Measurements from ENCODE around the gene CYB5A. TPM values are rescaled to one million over a fixed set of nuclear protein-coding genes. Genes with fewer than 3 reads are reported as not detected.
"Not testable (repeated sequence)": the region's sequence is repeated elsewhere in the genome, so short reads cannot be mapped to it uniquely, and the experiment has no call there.

Gene CYB5A
- total RNA-seq, 4 donors from 2014 or later: 171 to 732 (median 331) TPM

GRCh38 chr18:74303936-74304335, 12.2 kb upstream of the CYB5A start:
- Histone ChIP-seq H3K27me3 (no peaks in the 10 kb centered on the region), H3K4me1 (no peaks in the 10 kb centered on the region), H3K9me3 (no peaks in the 10 kb centered on the region), H3K4me3 (no peak overlapping the region), H3K27ac (no peak overlapping the region), H3K36me3 (no peaks in the 10 kb centered on the region)
- no peak for DNase-seq
- TF ChIP-seq POLR2A (IDR thresholded peaks at IDR 0.05) (no peak), CTCF (IDR thresholded peaks at IDR 0.05) (no peak)

- Histone ChIP-seq H3K4me1 (no peaks in the 10 kb centered on the region), H3K36me3 (no peaks in the 10 kb centered on the region), H3K4me3 (no peak overlapping the region), H3K27me3 (no peaks in the 10 kb centered on the region), H3K9me3 (no peaks in the 10 kb centered on the region), H3K27ac (no peak overlapping the region)
- TF ChIP-seq CTCF (IDR thresholded peaks at IDR 0.05) (no peak), POLR2A (IDR thresholded peaks at IDR 0.05) (no peak)
- no peak for DNase-seq
These were observed 11.5 kb upstream of the CYB5A start for GRCh38 chr18:74303306-74303705.

- Histone ChIP-seq H3K4me3 (no peak overlapping the region), H3K36me3 (no peaks in the 10 kb centered on the region), H3K27me3 (no peaks in the 10 kb centered on the region), H3K4me1 (no peaks in the 10 kb centered on the region), H3K9me3 (no peaks in the 10 kb centered on the region), H3K27ac (no peak overlapping the region)
- no peak for DNase-seq
- TF ChIP-seq CTCF (IDR thresholded peaks at IDR 0.05): no peak
- TF ChIP-seq POLR2A (IDR thresholded peaks at IDR 0.05): no peak
These were observed 8.0 kb upstream of the CYB5A start for GRCh38 chr18:74299746-74300145.

GRCh38 chr18:74299162-74299561, 7.4 kb upstream of the CYB5A start:
- Histone ChIP-seq H3K36me3 (no peaks in the 10 kb centered on the region), H3K27ac (no peak overlapping the region), H3K27me3 (no peaks in the 10 kb centered on the region), H3K9me3 (no peaks in the 10 kb centered on the region), H3K4me1 (no peaks in the 10 kb centered on the region), H3K4me3 (no peak overlapping the region)
- no peak for DNase-seq
- TF ChIP-seq POLR2A (IDR thresholded peaks at IDR 0.05) (no peak), CTCF (IDR thresholded peaks at IDR 0.05) (no peak)

GRCh38 chr18:74294526-74294925, 2.8 kb upstream of the CYB5A start:
- Histone ChIP-seq H3K9me3 (no peaks in the 10 kb centered on the region), H3K27ac (no peak overlapping the region), H3K27me3 (no peaks in the 10 kb centered on the region), H3K36me3 (no peaks in the 10 kb centered on the region), H3K4me1 (peaks cover 0 to 10% (median 3%) of the 10 kb centered on the region in 4 donors), H3K4me3 (no peak overlapping the region)
- TF ChIP-seq CTCF (IDR thresholded peaks at IDR 0.05) (no peak), POLR2A (IDR thresholded peaks at IDR 0.05) (no peak)
- DNase-seq: no peak

GRCh38 chr18:74292982-74293381, 1.2 kb upstream of the CYB5A start:
- not testable (repeated sequence) for DNase-seq, H3K4me3 ChIP-seq, H3K27ac ChIP-seq

More at GRCh38 chr18:74292982-74293381, 1.2 kb upstream of the CYB5A start:
- H3K9me3 ChIP-seq, H3K27me3 ChIP-seq, H3K36me3 ChIP-seq: not testable (repeated sequence)
- peaks cover 0 to 25% (median 3%) of the 10 kb centered on the region in 4 donors for H3K4me1 ChIP-seq
